Loucy (cell line): ENCODE measurements around the gene EZH1.

Experiments
- H2AFZ ChIP-seq: fragments of 200-600 bp; sonication (generic); 2 replicates; pipeline ENCODE4 v1.6.0; 2016; ENCODE audit warnings: antibody characterized with exemption, mild to moderate bottlenecking, low read length, moderate library complexity
- H3F3A ChIP-seq: fragments of 200-600 bp; 2 replicates; pipeline ENCODE4 v1.6.0; 2016; ENCODE audit warnings: antibody characterized with exemption, low read depth, mild to moderate bottlenecking
- H3K27me3 ChIP-seq: fragments of 200-600 bp; sonication (generic); 2 replicates; pipeline ENCODE4 v1.6.1; 2014; ENCODE audit warnings: low read length, mild to moderate bottlenecking; ENCODE audit not compliant: insufficient read depth, poor library complexity, severe bottlenecking
- H3K36me3 ChIP-seq: fragments of 200-600 bp; sonication (generic); 2 replicates; pipeline ENCODE4 v1.6.1; 2016; ENCODE audit warnings: low read length; ENCODE audit not compliant: insufficient read depth
- H3K4me1 ChIP-seq: fragments of 200-600 bp; sonication (generic); 2 replicates; pipeline ENCODE4 v1.5.1; 2014; ENCODE audit warnings: low read length, mild to moderate bottlenecking; ENCODE audit not compliant: insufficient read depth, poor library complexity, severe bottlenecking
- H3K4me2 ChIP-seq: fragments of 200-600 bp; sonication (generic); 2 replicates; pipeline ENCODE4 v1.6.0; 2014; ENCODE audit warnings: antibody characterized with exemption, low read length, low read depth, mild to moderate bottlenecking; ENCODE audit not compliant: poor library complexity, severe bottlenecking
- H3K4me3 ChIP-seq: fragments of 200-600 bp; sonication (generic); 2 replicates; pipeline ENCODE4 v1.5.1; 2014; ENCODE audit warnings: low read length, mild to moderate bottlenecking, mixed read lengths; ENCODE audit not compliant: poor library complexity, severe bottlenecking
- H3K79me2 ChIP-seq: fragments of 200-600 bp; sonication (generic); 2 replicates; pipeline ENCODE4 v1.6.1; 2014; ENCODE audit warnings: low read length; ENCODE audit not compliant: insufficient read depth
- H3K9ac ChIP-seq: fragments of 200-600 bp; sonication (generic); 2 replicates; pipeline ENCODE4 v1.6.0; 2014; ENCODE audit warnings: mild to moderate bottlenecking, low read depth, low read length, moderate library complexity; ENCODE audit not compliant: poor library complexity, severe bottlenecking
- H3K9me2 ChIP-seq: fragments of 200-600 bp; sonication (generic); replicated peaks from 2 replicates; pipeline ENCODE4 v1.6.1; 2016; ENCODE audit warnings: low read depth, low read length, mixed read lengths
- H3K9me3 ChIP-seq: fragments of 200-600 bp; sonication (generic); 2 replicates; pipeline ENCODE4 v1.6.1; 2014; ENCODE audit warnings: mild to moderate bottlenecking, antibody characterized with exemption, low read length, low read depth; ENCODE audit not compliant: insufficient read depth
- H4K20me1 ChIP-seq: fragments of 200-600 bp; sonication (generic); 2 replicates; pipeline ENCODE4 v1.6.0; 2014; ENCODE audit warnings: antibody characterized with exemption, low read length, mild to moderate bottlenecking; ENCODE audit not compliant: insufficient read depth, poor library complexity, severe bottlenecking
- CTCF ChIP-seq: fragments of 200-600 bp; sonication (generic); conservative IDR thresholded peaks from 2 replicates; pipeline ENCODE4 v1.5.1; 2014; ENCODE audit warnings: mild to moderate bottlenecking, antibody characterized with exemption, low read length
- EZH2phosphoT487 ChIP-seq: fragments of 200-600 bp; IDR thresholded peaks from 2 replicates; pipeline ENCODE4 v1.6.1; 2018; ENCODE audit warnings: antibody characterized with exemption, mild to moderate bottlenecking, moderate library complexity, borderline replicate concordance

The EZH1 gene

DNA sequence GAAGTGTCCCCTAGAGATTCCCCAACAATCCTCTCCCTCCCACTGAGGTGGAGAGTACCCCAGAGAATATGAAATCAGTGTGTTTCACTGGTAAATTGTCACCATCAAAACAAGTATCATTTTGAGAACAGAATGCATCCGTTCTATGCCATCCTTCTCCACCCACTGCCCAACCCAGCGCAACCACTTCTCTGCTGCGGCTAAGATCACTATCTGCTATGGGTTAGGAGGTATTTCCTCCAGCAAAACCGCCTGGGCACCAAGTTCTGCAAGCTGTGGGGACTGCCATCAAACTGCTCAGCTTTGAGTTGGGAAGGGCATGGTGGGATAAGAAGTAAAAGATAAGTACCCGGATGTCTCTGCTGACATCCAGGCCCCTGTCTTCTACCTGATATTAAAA is 38.1 kb downstream of the EZH1 start:
- no peak for TF ChIP-seq CTCF
- peak; percentile 53; the same call in 1 of the 2 replicates for TF ChIP-seq EZH2phosphoT487
- Histone ChIP-seq H4K20me1 (peaks cover 4% of the 10 kb centered on the region), H3K9me3 (no peaks in the 10 kb centered on the region), H3F3A (no peaks in the 10 kb centered on the region), H3K4me2 (no peak overlapping the region), H3K4me3 (no peak overlapping the region), H3K79me2 (no peaks in the 10 kb centered on the region), H3K27me3 (no peaks in the 10 kb centered on the region), H2AFZ (no peak overlapping the region), H3K9ac (no peak overlapping the region), H3K36me3 (peaks cover 58% of the 10 kb centered on the region; the same call in 1 of the 2 replicates), H3K4me1 (peaks cover 7% of the 10 kb centered on the region), H3K9me2 (no peaks in the 10 kb centered on the region)

DNA sequence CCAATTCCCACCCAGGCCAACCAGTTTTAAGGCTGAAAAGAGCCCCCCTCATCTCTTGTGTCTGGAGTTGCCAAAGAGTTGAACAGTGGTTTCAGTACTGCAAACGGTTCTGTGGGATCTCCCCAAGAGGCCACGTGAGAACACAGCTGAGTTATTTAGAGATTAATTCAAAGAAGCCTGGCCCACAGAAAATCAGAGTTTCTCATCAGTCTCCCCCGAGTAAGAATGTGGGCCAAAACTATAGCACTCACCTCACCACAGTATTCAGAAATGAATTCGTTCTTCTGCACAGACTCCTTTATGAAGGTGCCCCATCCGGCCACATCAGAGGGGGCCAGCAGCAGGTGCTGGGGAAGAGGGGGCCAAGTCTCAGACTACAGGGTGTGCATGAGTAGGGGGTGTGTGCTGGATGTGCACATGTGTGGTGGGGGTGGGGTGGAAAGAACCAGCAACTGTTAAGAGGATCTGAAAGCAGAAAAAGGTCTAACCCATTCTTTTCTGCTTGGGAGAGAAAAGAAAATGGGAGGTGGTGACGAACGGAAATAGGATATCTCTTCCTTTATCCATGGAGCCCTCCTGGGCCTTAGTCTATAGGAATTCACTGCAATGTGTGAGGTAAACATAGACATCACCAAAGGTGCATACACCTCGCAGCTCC is 39.9 kb downstream of the EZH1 start:
- TF ChIP-seq CTCF (no peak), EZH2phosphoT487 (no peak)
- Histone ChIP-seq H3K4me1 (peaks cover 7% of the 10 kb centered on the region), H2AFZ (no peak overlapping the region), H3K36me3 (peaks cover 50% of the 10 kb centered on the region; the same call in 1 of the 2 replicates), H3K9ac (no peak overlapping the region), H3K79me2 (no peaks in the 10 kb centered on the region), H3K9me2 (no peaks in the 10 kb centered on the region), H3F3A (no peaks in the 10 kb centered on the region), H3K27me3 (no peaks in the 10 kb centered on the region), H3K4me3 (no peak overlapping the region), H4K20me1 (peaks cover 4% of the 10 kb centered on the region), H3K4me2 (no peak overlapping the region), H3K9me3 (no peaks in the 10 kb centered on the region)

DNA sequence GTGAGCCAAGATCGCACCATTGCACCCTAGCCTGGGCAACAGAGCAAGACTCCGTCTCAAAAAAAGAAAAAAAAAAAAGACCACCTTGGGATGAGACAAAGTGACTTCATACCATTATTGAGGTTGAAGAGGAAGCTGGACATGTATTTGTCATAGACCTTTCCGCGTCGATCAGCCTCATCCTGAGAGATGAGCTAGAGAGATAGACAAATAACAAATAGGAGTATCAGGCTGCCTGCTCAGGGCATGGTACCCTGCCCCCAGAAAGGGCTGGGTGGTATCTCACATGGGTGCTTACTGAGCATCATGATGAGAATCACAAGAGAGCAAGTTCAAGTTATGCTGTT is 40.4 kb downstream of the EZH1 start:
- no peak overlapping the region for H3K4me2 ChIP-seq
- H2AFZ ChIP-seq = no peak overlapping the region
- H3K4me3 ChIP-seq = no peak overlapping the region
- H3K79me2 ChIP-seq = no peaks in the 10 kb centered on the region
- no peaks in the 10 kb centered on the region for H3K9me2 ChIP-seq
- H3F3A ChIP-seq = no peaks in the 10 kb centered on the region
- H4K20me1 ChIP-seq = peaks cover 4% of the 10 kb centered on the region
- H3K27me3 ChIP-seq = no peaks in the 10 kb centered on the region
- no peak for TF ChIP-seq CTCF
- no peak for TF ChIP-seq EZH2phosphoT487
- H3K4me1 ChIP-seq = peaks cover 7% of the 10 kb centered on the region
- H3K36me3 ChIP-seq = peaks cover 45% of the 10 kb centered on the region; the same call in 1 of the 2 replicates
- no peak overlapping the region for H3K9ac ChIP-seq
- no peaks in the 10 kb centered on the region for H3K9me3 ChIP-seq
